Subcutaneous abdominal adipose tissue (tissue), 5 donors: ENCODE measurements around the gene SLC2A6.

Experiments
- H3K27ac ChIP-seq: one replicate; pipeline ENCODE4 v1.7.0; 2013; ENCODE audit warnings: low read depth, mild to moderate bottlenecking, inconsistent platforms, low read length, moderate library complexity
- H3K27me3 ChIP-seq, 5 donors: one replicate each; pipeline ENCODE4 v1.7.0; 2013; ENCODE audit warnings: low read length in 5 of 5, inconsistent platforms in 1 of 5; ENCODE audit not compliant: control insufficient read depth in 5 of 5, insufficient read depth in 4 of 5
- H3K36me3 ChIP-seq, 5 donors: one replicate each; pipeline ENCODE4 v1.7.0; 2013; ENCODE audit warnings: low read length in 5 of 5; ENCODE audit not compliant: control insufficient read depth in 5 of 5, insufficient read depth in 5 of 5
- H3K4me1 ChIP-seq, 5 donors: one replicate each; pipeline ENCODE4 v1.7.0; 2013; ENCODE audit warnings: low read length in 5 of 5, mild to moderate bottlenecking in 3 of 5, moderate library complexity in 1 of 5; ENCODE audit not compliant: control insufficient read depth in 5 of 5, insufficient read depth in 5 of 5
- H3K4me3 ChIP-seq, 5 donors: one replicate each; pipeline ENCODE4 v1.7.0; 2013; ENCODE audit warnings: low read length in 5 of 5, low read depth in 1 of 5
- H3K9ac ChIP-seq, 5 donors: one replicate each; pipeline ENCODE4 v1.7.0; 2013; ENCODE audit warnings: low read length in 5 of 5, mild to moderate bottlenecking in 4 of 5, moderate library complexity in 3 of 5
- H3K9me3 ChIP-seq, 5 donors: one replicate each; pipeline ENCODE4 v1.7.0; 2013; ENCODE audit warnings: low read length in 5 of 5; ENCODE audit not compliant: control insufficient read depth in 5 of 5
- donor health status: healthy.
- donor health status: healthy.
- donor health status: healthy.
- donor health status: healthy.
- donor health status: healthy.

The SLC2A6 gene

GRCh38 chr9:133443982-133444381 is 34.9 kb downstream of the SLC2A6 start:
- Histone ChIP-seq H3K9ac (no peak overlapping the region), H3K4me3 (no peak overlapping the region), H3K4me1 (no peaks in the 10 kb centered on the region), H3K27me3 (no peaks in the 10 kb centered on the region), H3K27ac (no peak overlapping the region), H3K36me3 (peaks cover 0 to 4% (median 0%) of the 10 kb centered on the region in 5 donors), H3K9me3 (no peaks in the 10 kb centered on the region)

GRCh38 chr9:133443248-133443647 is 35.7 kb downstream of the SLC2A6 start:
- Histone ChIP-seq H3K9me3 (no peaks in the 10 kb centered on the region), H3K9ac (no peak overlapping the region), H3K36me3 (peaks cover 0 to 4% (median 0%) of the 10 kb centered on the region in 5 donors), H3K27me3 (no peaks in the 10 kb centered on the region), H3K27ac (no peak overlapping the region), H3K4me1 (no peaks in the 10 kb centered on the region), H3K4me3 (no peak overlapping the region)

GRCh38 chr9:133441571-133441970 is 37.3 kb downstream of the SLC2A6 start:
- Histone ChIP-seq H3K36me3 (peaks cover 0 to 4% (median 0%) of the 10 kb centered on the region in 5 donors), H3K9ac (no peak overlapping the region), H3K4me1 (no peaks in the 10 kb centered on the region), H3K9me3 (no peaks in the 10 kb centered on the region), H3K27ac (no peak overlapping the region), H3K27me3 (no peaks in the 10 kb centered on the region), H3K4me3 (no peak overlapping the region)

- no peak overlapping the region for H3K9ac ChIP-seq
- H3K9me3 ChIP-seq = no peaks in the 10 kb centered on the region
- H3K4me1 ChIP-seq = no peaks in the 10 kb centered on the region
- H3K36me3 ChIP-seq = peaks cover 0 to 4% (median 0%) of the 10 kb centered on the region in 5 donors
- no peaks in the 10 kb centered on the region for H3K27me3 ChIP-seq
- no peak overlapping the region for H3K4me3 ChIP-seq
- no peak overlapping the region for H3K27ac ChIP-seq
Measured at GRCh38 chr9:133440874-133441273, 38.0 kb downstream of the SLC2A6 start.

GRCh38 chr9:133439337-133439736 is 39.6 kb downstream of the SLC2A6 start:
- no peak overlapping the region for H3K9ac ChIP-seq
- H3K9me3 ChIP-seq = no peaks in the 10 kb centered on the region
- no peaks in the 10 kb centered on the region for H3K4me1 ChIP-seq
- no peaks in the 10 kb centered on the region for H3K27me3 ChIP-seq
- H3K27ac ChIP-seq = no peak overlapping the region
- H3K36me3 ChIP-seq = peaks cover 0 to 4% (median 0%) of the 10 kb centered on the region in 5 donors
- H3K4me3 ChIP-seq = no peak overlapping the region

- Histone ChIP-seq H3K27me3 (no peaks in the 10 kb centered on the region), H3K4me1 (no peaks in the 10 kb centered on the region), H3K9ac (no peak overlapping the region), H3K27ac (no peak overlapping the region), H3K36me3 (peaks cover 0 to 4% (median 0%) of the 10 kb centered on the region in 5 donors), H3K9me3 (no peaks in the 10 kb centered on the region), H3K4me3 (no peak overlapping the region)
Measured at GRCh38 chr9:133437753-133438531, 41.0 kb downstream of the SLC2A6 start.

GRCh38 chr9:133436681-133437080 is 42.2 kb downstream of the SLC2A6 start:
- Histone ChIP-seq H3K4me3 (no peak overlapping the region), H3K4me1 (no peaks in the 10 kb centered on the region), H3K36me3 (peaks cover 0 to 4% (median 0%) of the 10 kb centered on the region in 5 donors), H3K9me3 (no peaks in the 10 kb centered on the region), H3K9ac (no peak overlapping the region), H3K27me3 (no peaks in the 10 kb centered on the region), H3K27ac (no peak overlapping the region)

GRCh38 chr9:133433351-133433843 is 45.5 kb downstream of the SLC2A6 start:
- H3K36me3 ChIP-seq = no peaks in the 10 kb centered on the region
- no peak overlapping the region for H3K27ac ChIP-seq
- no peaks in the 10 kb centered on the region for H3K9me3 ChIP-seq
- no peak overlapping the region for H3K9ac ChIP-seq
- peaks cover 0 to 8% (median 5%) of the 10 kb centered on the region in 5 donors for H3K27me3 ChIP-seq
- peaks cover 0 to 4% (median 0%) of the 10 kb centered on the region in 5 donors for H3K4me1 ChIP-seq
- H3K4me3 ChIP-seq = no peak overlapping the region

- no peaks in the 10 kb centered on the region for H3K9me3 ChIP-seq
- no peak overlapping the region for H3K27ac ChIP-seq
- peaks cover 0 to 7% (median 0%) of the 10 kb centered on the region in 5 donors for H3K4me1 ChIP-seq
- peaks cover 0 to 8% (median 0%) of the 10 kb centered on the region in 5 donors for H3K36me3 ChIP-seq
- H3K4me3 ChIP-seq = no peak overlapping the region
- H3K9ac ChIP-seq = no peak overlapping the region
- peaks cover 4 to 23% (median 21%) of the 10 kb centered on the region in 5 donors for H3K27me3 ChIP-seq
Measured at GRCh38 chr9:133430244-133430643, 48.7 kb downstream of the SLC2A6 start.

GRCh38 chr9:133429641-133430161 is 49.2 kb downstream of the SLC2A6 start:
- H3K27me3 ChIP-seq = peaks cover 4 to 23% (median 21%) of the 10 kb centered on the region in 5 donors
- peaks cover 0 to 8% (median 0%) of the 10 kb centered on the region in 5 donors for H3K36me3 ChIP-seq
- H3K9me3 ChIP-seq = no peaks in the 10 kb centered on the region

More at GRCh38 chr9:133429641-133430161, 49.2 kb downstream of the SLC2A6 start:
- no peak overlapping the region for H3K4me3 ChIP-seq
- no peak overlapping the region for H3K9ac ChIP-seq
- H3K27ac ChIP-seq = no peak overlapping the region
- H3K4me1 ChIP-seq = peaks cover 0 to 7% (median 0%) of the 10 kb centered on the region in 5 donors
